Measurements from ENCODE around the gene ADAR. TPM values are rescaled to one million over a fixed set of nuclear protein-coding genes. Genes with fewer than 3 reads are reported as not detected.

The ADAR gene
- total and polyA plus RNA-seq, 11 donors, result 16.0 to 117 (median 54.3) TPM

DNA sequence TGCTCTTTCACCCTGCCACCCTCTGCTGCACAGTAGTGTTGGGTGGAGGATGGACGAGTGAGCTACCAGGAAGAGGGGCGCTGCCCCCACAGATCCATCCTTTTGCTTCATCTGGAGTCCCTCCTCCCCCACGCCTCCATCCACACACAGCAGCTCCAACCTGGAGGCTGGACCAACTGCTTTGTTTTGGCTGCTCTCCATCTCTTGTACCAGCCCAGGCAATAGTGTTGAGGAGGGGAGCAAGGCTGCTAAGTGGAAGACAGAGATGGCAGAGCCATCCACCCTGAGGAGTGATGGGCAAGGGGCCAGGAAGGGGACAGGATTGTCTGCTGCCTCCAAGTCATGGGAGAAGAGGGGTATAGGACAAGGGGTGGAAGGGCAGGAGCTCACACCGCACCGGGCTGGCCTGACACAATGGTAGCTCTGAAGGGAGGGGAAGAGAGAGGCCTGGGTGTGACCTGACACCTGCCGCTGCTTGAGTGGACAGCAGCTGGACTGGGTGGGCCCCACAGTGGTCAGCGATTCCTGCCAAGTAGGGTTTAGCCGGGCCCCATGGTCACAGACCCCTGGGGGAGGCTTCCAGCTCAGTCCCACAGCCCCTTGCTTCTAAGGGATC, 31.9 kb downstream of the ADAR start:
- ATAC-seq, result peak in 1 of 4 donors; percentile 12
- WGBS, 4 donors, result 81 to 83% (median 82%) methylated on average over 8 of the region's 8 CpGs
- Histone ChIP-seq H3K27me3 (no peaks in the 10 kb centered on the region), H3K36me3 (peaks cover 0 to 31% (median 26%) of the 10 kb centered on the region in 9 donors), H3K27ac (no peak overlapping the region), H3K4me1 (peaks cover 0 to 33% (median 17%) of the 10 kb centered on the region in 12 donors), H3K4me3 (no peak overlapping the region), H3K9me3 (no peaks in the 10 kb centered on the region)
- no peak for DNase-seq
- TF ChIP-seq CTCF (IDR thresholded peaks at IDR 0.05) (no peak), POLR2A (IDR thresholded peaks at IDR 0.05) (no peak)
- intact Hi-C loops (cut with DNase I), result no loop called here

DNA sequence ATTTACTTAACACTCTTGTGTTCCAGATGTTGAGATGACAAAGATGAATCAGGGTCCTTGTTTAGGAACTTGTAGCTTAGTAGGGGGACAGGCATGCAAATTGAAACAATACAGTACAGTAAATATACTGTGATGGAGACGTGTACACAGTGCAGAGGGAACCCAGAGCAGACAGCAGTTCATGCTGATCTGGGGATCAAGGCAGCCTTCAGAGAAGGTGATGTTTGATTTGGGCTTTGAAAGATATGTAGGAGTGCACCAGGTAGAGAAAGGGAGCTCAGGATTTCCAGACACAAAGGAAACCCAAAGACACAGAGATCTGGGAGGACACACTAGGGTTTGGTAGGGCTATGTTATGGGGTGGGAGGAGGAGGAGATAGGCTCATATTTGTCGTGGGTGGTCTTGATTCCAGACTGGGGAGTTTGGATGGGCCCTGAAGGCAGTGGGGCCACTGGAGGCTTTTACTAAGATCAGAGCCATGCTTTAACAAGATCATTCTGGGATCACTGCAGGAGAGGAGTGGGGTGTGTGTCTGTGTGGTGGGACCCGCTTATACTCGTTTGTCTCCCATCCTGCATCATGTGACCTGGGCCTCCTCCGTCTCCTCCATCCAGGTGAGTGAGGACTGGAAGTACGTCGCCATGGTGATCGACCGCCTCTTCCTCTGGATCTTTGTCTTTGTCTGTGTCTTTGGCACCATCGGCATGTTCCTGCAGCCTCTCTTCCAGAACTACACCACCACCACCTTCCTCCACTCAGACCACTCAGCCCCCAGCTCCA, 32.6 kb downstream of the ADAR start:
- Histone ChIP-seq H3K36me3 (peaks cover 0 to 24% (median 19%) of the 10 kb centered on the region in 9 donors), H3K4me3 (no peak overlapping the region), H3K9me3 (no peaks in the 10 kb centered on the region), H3K4me1 (peaks cover 0 to 33% (median 17%) of the 10 kb centered on the region in 12 donors), H3K27ac (no peak overlapping the region), H3K27me3 (no peaks in the 10 kb centered on the region)
- no peak for ATAC-seq
- 83 to 86% (median 84%) methylated on average over 10 of the region's 10 CpGs for WGBS, 4 donors
- TF ChIP-seq POLR2A (IDR thresholded peaks at IDR 0.05) (no peak), CTCF (IDR thresholded peaks at IDR 0.05) (no peak)
- no peak for DNase-seq
- intact Hi-C loops (cut with DNase I), result no loop called here

GRCh38 chr1:154574716-154575115, 33.3 kb downstream of the ADAR start:
- 15 to 26% (median 17%) methylated on average over 5 to 7 of the region's 7 CpGs for WGBS, 4 donors
- Histone ChIP-seq H3K4me3 (no peak overlapping the region), H3K27me3 (peaks cover 0 to 4% (median 0%) of the 10 kb centered on the region in 9 donors), H3K4me1 (peaks cover 0 to 33% (median 17%) of the 10 kb centered on the region in 12 donors), H3K27ac (no peak overlapping the region), H3K36me3 (peaks cover 0 to 17% (median 15%) of the 10 kb centered on the region in 9 donors), H3K9me3 (no peaks in the 10 kb centered on the region)
- DNase-seq (no peak), ATAC-seq (no peak)
- no peak for TF ChIP-seq POLR2A (IDR thresholded peaks at IDR 0.05)
- TF ChIP-seq CTCF (IDR thresholded peaks at IDR 0.05), result no peak
- intact Hi-C loops (cut with DNase I), result no loop called here

DNA sequence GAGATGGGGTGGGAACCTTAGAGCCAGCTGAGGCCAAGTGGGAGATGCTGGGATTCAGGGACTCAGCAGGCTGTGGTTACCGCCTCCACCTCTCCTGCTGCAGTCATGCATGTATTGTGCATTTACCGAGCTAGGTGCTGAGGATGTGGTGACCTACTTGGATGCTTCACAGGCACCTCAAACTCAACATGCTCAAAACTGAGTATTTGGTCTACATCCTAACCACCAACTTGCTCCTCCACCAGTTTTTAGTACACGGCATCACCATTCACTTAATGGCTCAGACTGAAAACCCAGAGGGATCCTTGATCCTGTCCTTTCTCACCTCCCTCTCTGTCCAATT, 34.8 kb downstream of the ADAR start:
- Histone ChIP-seq H3K4me3 (no peak overlapping the region), H3K27ac (no peak overlapping the region), H3K4me1 (peaks cover 0 to 24% (median 11%) of the 10 kb centered on the region in 12 donors), H3K36me3 (peaks cover 0 to 2% (median under 1%) of the 10 kb centered on the region in 9 donors), H3K9me3 (no peaks in the 10 kb centered on the region), H3K27me3 (peaks cover 0 to 10% (median 0%) of the 10 kb centered on the region in 9 donors)
- TF ChIP-seq POLR2A (IDR thresholded peaks at IDR 0.05), result no peak
- no peak for TF ChIP-seq CTCF (IDR thresholded peaks at IDR 0.05)
- no peak for DNase-seq
- ATAC-seq, result no peak
- 85 to 88% (median 86%) methylated on average over 3 of the region's 3 CpGs for WGBS, 4 donors
- intact Hi-C loops (cut with DNase I), result no loop called here
